AG09319 (cell line): ENCODE results near the gene COX17.

Source experiments
- DNase-seq: peaks from one replicate; pipeline ENCODE4 v3.0.0-alpha.2; 2010; ENCODE audit warnings: low read depth; ENCODE audit errors: extremely low read depth
- CTCF ChIP-seq: IDR thresholded peaks from 2 replicates; pipeline ENCODE4 v1.5.1; 2011; ENCODE audit warnings: low read depth, mild to moderate bottlenecking, inconsistent platforms, low read length, moderate library complexity

The COX17 gene

GRCh38 chr3:119641416-119641815 is 35.8 kb downstream of the COX17 start:
- no peak for TF ChIP-seq CTCF
- no peak for DNase-seq

- TF ChIP-seq CTCF = no peak
- no peak for DNase-seq
These were observed 37.5 kb downstream of the COX17 start for GRCh38 chr3:119639494-119640350.

GRCh38 chr3:119637679-119638477 is 39.3 kb downstream of the COX17 start:
- peak; percentile 32 for DNase-seq
- no peak for TF ChIP-seq CTCF

- TF ChIP-seq CTCF = no peak
These were observed 40.2 kb downstream of the COX17 start for GRCh38 chr3:119636891-119637611.

GRCh38 chr3:119636249-119636648 is 41.0 kb downstream of the COX17 start:
- no peak for DNase-seq
- TF ChIP-seq CTCF = no peak

More at GRCh38 chr3:119636891-119637611, 40.2 kb downstream of the COX17 start:
- no peak for DNase-seq

GRCh38 chr3:119635719-119636118 is 41.5 kb downstream of the COX17 start:
- DNase-seq = no peak
- no peak for TF ChIP-seq CTCF
